ENCODE data around the gene FYCO1.

Gene FYCO1

GRCh38 chr3:45986303-45986982 lies 9.2 kb downstream of the FYCO1 start:
- H3K79me1 ChIP-seq (ENCODE audit: low read length), result no peaks in the 10 kb centered on the region
- WGBS (ENCODE audit: extremely low coverage, insufficient coverage, insufficient read length), result no CpG with 5 or more reads among the region's 5 CpGs
- no peak overlapping the region for H3K14ac ChIP-seq (ENCODE audit: low read length)
- no peak overlapping the region for H2BK120ac ChIP-seq (ENCODE audit: insufficient read depth, low read length, poor library complexity)
- no peak for DNase-seq
- no peak overlapping the region for H2AK5ac ChIP-seq (ENCODE audit: low read length)
- no peak overlapping the region for H3K4me2 ChIP-seq (ENCODE audit: low read length)
- H3K79me2 ChIP-seq (ENCODE audit: control insufficient read depth, insufficient read depth, low read length, poor library complexity), result peaks cover 1% of the 10 kb centered on the region
- H2AFZ ChIP-seq (ENCODE audit: insufficient read depth, low read length, poor library complexity), result no peak overlapping the region
- H3K18ac ChIP-seq (ENCODE audit: low read length), result peak overlapping the region; percentile 41
- peaks cover 2% of the 10 kb centered on the region for H3K9me3 ChIP-seq (ENCODE audit: insufficient read depth, low read depth, low read length)
- peaks cover 5 to 10% of the 10 kb centered on the region in 2 experiments for H3K36me3 ChIP-seq (ENCODE audit: control insufficient read depth in 1 of 2, insufficient read depth in 2 of 2, low read length in 2 of 2)
- no peak overlapping the region for H4K12ac ChIP-seq (ENCODE audit: low read depth, low read length)
- H3K4me1 ChIP-seq (ENCODE audit: control insufficient read depth in 1 of 2, insufficient read depth in 2 of 2, low read length in 2 of 2), result peaks cover 0 to 3% of the 10 kb centered on the region in 2 experiments
- H4K91ac ChIP-seq (ENCODE audit: low read depth, low read length), result no peak overlapping the region
- no peak overlapping the region for H3K4me3 ChIP-seq (ENCODE audit: low read depth, low read length)
- H2BK5ac ChIP-seq (ENCODE audit: low read depth, low read length, poor library complexity), result no peak overlapping the region
- no peak overlapping the region for H3K9ac ChIP-seq (ENCODE audit: low read length)
- H3K4ac ChIP-seq (ENCODE audit: low read depth, low read length), result no peak overlapping the region
- H2BK12ac ChIP-seq (ENCODE audit: low read length), result no peak overlapping the region
- H3K27me3 ChIP-seq (ENCODE audit: insufficient read depth, low read length), result no peaks in the 10 kb centered on the region
- no peak overlapping the region for H3K23ac ChIP-seq (ENCODE audit: low read length)
- H3K27ac ChIP-seq (ENCODE audit: low read depth, low read length), result no peak overlapping the region
- no peak overlapping the region for H4K8ac ChIP-seq (ENCODE audit: low read depth, low read length)

DNA sequence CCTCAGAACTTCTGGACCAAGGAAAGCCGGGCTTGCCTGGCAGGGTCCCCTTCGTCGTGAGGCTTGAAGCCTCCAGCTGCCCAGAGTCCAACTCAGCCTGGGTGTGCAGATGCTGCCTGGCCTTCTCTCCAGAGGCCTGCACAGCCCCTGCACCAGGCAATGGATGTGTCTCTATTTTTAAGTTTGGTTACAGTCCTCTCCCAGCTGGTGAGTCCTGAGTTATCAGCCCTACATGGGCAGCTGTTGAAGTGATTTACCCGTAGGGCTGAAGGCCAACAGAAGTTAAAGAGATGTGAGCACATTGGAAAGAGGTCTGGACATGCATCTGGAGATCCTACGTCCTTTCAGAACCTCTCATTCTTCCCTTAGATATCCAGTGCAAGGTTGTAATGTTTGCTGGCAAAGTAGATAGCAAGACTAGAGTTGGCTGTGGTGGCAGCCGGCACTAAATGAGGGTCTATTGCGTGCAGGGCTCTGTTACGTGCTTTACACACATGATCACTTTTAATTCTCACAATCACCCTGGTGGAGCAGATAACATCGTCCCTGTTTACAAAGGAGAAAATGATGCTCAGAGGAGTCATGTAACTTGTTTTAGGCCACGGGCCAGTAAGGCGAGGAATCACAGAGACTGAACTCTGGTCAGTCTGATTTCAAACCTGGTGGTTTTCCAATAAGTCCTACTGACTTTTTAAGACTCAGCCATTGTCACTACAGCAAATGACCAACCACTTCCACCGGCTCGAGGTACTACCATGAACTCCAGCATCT lies 9.9 kb downstream of the FYCO1 start:
- H3K79me2 ChIP-seq (ENCODE audit: control insufficient read depth, insufficient read depth, low read length, poor library complexity), result no peaks in the 10 kb centered on the region
- H3K27me3 ChIP-seq (ENCODE audit: insufficient read depth, low read length), result no peaks in the 10 kb centered on the region
- no peak for DNase-seq
- H4K91ac ChIP-seq (ENCODE audit: low read depth, low read length), result no peak overlapping the region
- peaks cover 0 to 3% of the 10 kb centered on the region in 2 experiments for H3K4me1 ChIP-seq (ENCODE audit: control insufficient read depth in 1 of 2, insufficient read depth in 2 of 2, low read length in 2 of 2)
- H3K18ac ChIP-seq (ENCODE audit: low read length), result no peak overlapping the region
- no peak overlapping the region for H2AFZ ChIP-seq (ENCODE audit: insufficient read depth, low read length, poor library complexity)
- no peak overlapping the region for H3K27ac ChIP-seq (ENCODE audit: low read depth, low read length)
- no peak overlapping the region for H3K14ac ChIP-seq (ENCODE audit: low read length)
- H3K36me3 ChIP-seq (ENCODE audit: control insufficient read depth in 1 of 2, insufficient read depth in 2 of 2, low read length in 2 of 2), result peaks cover 5 to 10% of the 10 kb centered on the region in 2 experiments
- no peak overlapping the region for H2BK120ac ChIP-seq (ENCODE audit: insufficient read depth, low read length, poor library complexity)
- H4K12ac ChIP-seq (ENCODE audit: low read depth, low read length), result no peak overlapping the region
- WGBS (ENCODE audit: extremely low coverage, insufficient coverage, insufficient read length), result no CpG with 5 or more reads among the region's 13 CpGs
- H2BK12ac ChIP-seq (ENCODE audit: low read length), result no peak overlapping the region
- H3K9me3 ChIP-seq (ENCODE audit: insufficient read depth, low read depth, low read length), result peaks cover 2% of the 10 kb centered on the region
- H3K4me3 ChIP-seq (ENCODE audit: low read depth, low read length), result no peak overlapping the region
- no peak overlapping the region for H4K8ac ChIP-seq (ENCODE audit: low read depth, low read length)
- no peak overlapping the region for H3K9ac ChIP-seq (ENCODE audit: low read length)
- no peak overlapping the region for H3K23ac ChIP-seq (ENCODE audit: low read length)
- H2BK5ac ChIP-seq (ENCODE audit: low read depth, low read length, poor library complexity), result no peak overlapping the region
- H2AK5ac ChIP-seq (ENCODE audit: low read length), result no peak overlapping the region
- no peaks in the 10 kb centered on the region for H3K79me1 ChIP-seq (ENCODE audit: low read length)
- no peak overlapping the region for H3K4me2 ChIP-seq (ENCODE audit: low read length)
- no peak overlapping the region for H3K4ac ChIP-seq (ENCODE audit: low read depth, low read length)

DNA sequence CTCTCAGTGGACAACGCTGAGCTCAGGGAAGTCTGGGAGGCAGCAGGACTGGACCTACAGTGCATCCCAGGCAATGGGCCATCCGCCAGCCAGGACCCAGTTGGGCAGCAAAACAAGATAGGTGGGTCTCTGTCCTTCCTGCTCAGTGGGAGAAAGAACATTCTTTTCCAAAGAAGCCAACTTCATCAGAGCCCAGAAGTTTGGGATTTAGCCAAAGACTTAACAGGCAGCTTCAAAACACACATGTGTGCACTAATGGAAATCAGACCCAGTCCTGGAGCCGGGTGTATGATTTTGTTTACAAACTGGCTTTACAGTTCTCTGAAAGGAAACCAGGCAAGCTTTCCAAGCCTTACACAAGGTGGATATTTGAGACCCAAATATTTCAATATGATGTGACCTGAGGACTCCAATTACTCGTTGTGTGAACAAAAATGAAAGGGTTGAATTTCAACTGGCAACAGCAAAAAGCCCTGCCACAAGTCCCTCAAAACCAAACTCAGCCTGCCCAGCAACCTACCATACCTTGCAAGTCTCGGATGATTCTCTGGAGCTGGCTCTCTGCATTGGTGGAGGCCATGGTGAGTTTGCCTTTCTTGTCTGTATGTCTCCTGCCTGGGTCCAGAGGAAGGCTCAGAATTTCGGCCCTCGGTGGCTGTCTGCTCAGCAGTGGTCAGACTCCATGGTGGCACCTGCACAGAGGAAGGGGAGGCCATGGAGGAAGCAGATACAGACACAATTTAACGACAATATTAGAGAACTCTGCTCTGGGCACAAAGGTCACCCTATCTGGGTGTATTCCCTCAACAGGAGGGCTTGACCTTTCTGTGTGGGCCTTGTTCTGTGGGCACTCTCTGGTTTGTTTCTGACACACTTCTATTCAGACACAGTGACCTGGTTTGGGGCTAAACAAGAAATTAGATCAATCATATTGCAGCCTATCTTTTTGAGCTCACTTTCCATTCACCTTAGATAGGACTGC lies 11.0 kb downstream of the FYCO1 start:
- peaks cover 2% of the 10 kb centered on the region for H3K9me3 ChIP-seq (ENCODE audit: insufficient read depth, low read depth, low read length)
- no peak overlapping the region for H2AFZ ChIP-seq (ENCODE audit: insufficient read depth, low read length, poor library complexity)
- peaks cover 6 to 11% of the 10 kb centered on the region in 2 experiments for H3K36me3 ChIP-seq (ENCODE audit: control insufficient read depth in 1 of 2, insufficient read depth in 2 of 2, low read length in 2 of 2)
- H3K4me2 ChIP-seq (ENCODE audit: low read length), result no peak overlapping the region
- no peak overlapping the region for H4K8ac ChIP-seq (ENCODE audit: low read depth, low read length)
- H3K14ac ChIP-seq (ENCODE audit: low read length), result no peak overlapping the region
- H4K12ac ChIP-seq (ENCODE audit: low read depth, low read length), result no peak overlapping the region
- no peak overlapping the region for H3K4me3 ChIP-seq (ENCODE audit: low read depth, low read length)
- no peak overlapping the region for H3K18ac ChIP-seq (ENCODE audit: low read length)
- no peak overlapping the region for H3K9ac ChIP-seq (ENCODE audit: low read length)
- H3K4ac ChIP-seq (ENCODE audit: low read depth, low read length), result no peak overlapping the region
- peaks cover 0 to 3% of the 10 kb centered on the region in 2 experiments for H3K4me1 ChIP-seq (ENCODE audit: control insufficient read depth in 1 of 2, insufficient read depth in 2 of 2, low read length in 2 of 2)
- no peak overlapping the region for H2BK12ac ChIP-seq (ENCODE audit: low read length)
- H2BK5ac ChIP-seq (ENCODE audit: low read depth, low read length, poor library complexity), result no peak overlapping the region
- no peak overlapping the region for H4K91ac ChIP-seq (ENCODE audit: low read depth, low read length)
- WGBS (ENCODE audit: extremely low coverage, insufficient coverage, insufficient read length), result no CpG with 5 or more reads among the region's 8 CpGs
- H3K79me1 ChIP-seq (ENCODE audit: low read length), result no peaks in the 10 kb centered on the region
- no peaks in the 10 kb centered on the region for H3K79me2 ChIP-seq (ENCODE audit: control insufficient read depth, insufficient read depth, low read length, poor library complexity)
- H2BK120ac ChIP-seq (ENCODE audit: insufficient read depth, low read length, poor library complexity), result no peak overlapping the region
- H3K27me3 ChIP-seq (ENCODE audit: insufficient read depth, low read length), result no peaks in the 10 kb centered on the region
- H2AK5ac ChIP-seq (ENCODE audit: low read length), result no peak overlapping the region
- no peak for DNase-seq
- no peak overlapping the region for H3K27ac ChIP-seq (ENCODE audit: low read depth, low read length)
- no peak overlapping the region for H3K23ac ChIP-seq (ENCODE audit: low read length)

- Histone ChIP-seq H3K23ac (ENCODE audit: low read length) (no peak overlapping the region), H3K4me2 (ENCODE audit: low read length) (no peak overlapping the region), H3K27ac (ENCODE audit: low read depth, low read length) (no peak overlapping the region), H4K12ac (ENCODE audit: low read depth, low read length) (no peak overlapping the region), H3K4me3 (ENCODE audit: low read depth, low read length) (no peak overlapping the region), H2BK12ac (ENCODE audit: low read length) (no peak overlapping the region), H2AK5ac (ENCODE audit: low read length) (no peak overlapping the region), H3K79me2 (ENCODE audit: control insufficient read depth, insufficient read depth, low read length, poor library complexity) (no peaks in the 10 kb centered on the region), H3K27me3 (ENCODE audit: insufficient read depth, low read length) (no peaks in the 10 kb centered on the region), H3K18ac (ENCODE audit: low read length) (no peak overlapping the region), H2BK5ac (ENCODE audit: low read depth, low read length, poor library complexity) (no peak overlapping the region), H3K4me1 (ENCODE audit: control insufficient read depth in 1 of 2, insufficient read depth in 2 of 2, low read length in 2 of 2) (peaks cover 0 to under 1% of the 10 kb centered on the region in 2 experiments), H3K36me3 (ENCODE audit: control insufficient read depth in 1 of 2, insufficient read depth in 2 of 2, low read length in 2 of 2) (peaks cover 8 to 15% of the 10 kb centered on the region in 2 experiments), H4K91ac (ENCODE audit: low read depth, low read length) (no peak overlapping the region), H3K9ac (ENCODE audit: low read length) (no peak overlapping the region), H3K79me1 (ENCODE audit: low read length) (no peaks in the 10 kb centered on the region), H2AFZ (ENCODE audit: insufficient read depth, low read length, poor library complexity) (no peak overlapping the region), H4K8ac (ENCODE audit: low read depth, low read length) (no peak overlapping the region), H3K9me3 (ENCODE audit: insufficient read depth, low read depth, low read length) (no peaks in the 10 kb centered on the region), H3K4ac (ENCODE audit: low read depth, low read length) (no peak overlapping the region), H3K14ac (ENCODE audit: low read length) (no peak overlapping the region), H2BK120ac (ENCODE audit: insufficient read depth, low read length, poor library complexity) (no peak overlapping the region)
- DNase-seq, result no peak
- no CpG with 5 or more reads among the region's 3 CpGs for WGBS (ENCODE audit: extremely low coverage, insufficient coverage, insufficient read length)
Observed at GRCh38 chr3:45983770-45984169, 11.9 kb downstream of the FYCO1 start.

All from trophoblast cell (in vitro differentiated cells and primary cell).